H9 (cell line): ENCODE measurements around the gene ANK3. TPM values are rescaled to one million over a fixed set of nuclear protein-coding genes. Genes with fewer than 3 reads are reported as not detected.

ENCODE experiments used
- DNase-seq: peaks from one replicate; pipeline ENCODE4 v3.0.0-alpha.2; 2017
- H2AFZ ChIP-seq: one replicate; pipeline ENCODE4 v1.6.1; 2013; ENCODE audit warnings: mild to moderate bottlenecking, low read length, control low read depth, moderate library complexity
- H2AK5ac ChIP-seq: 2 replicates; pipeline ENCODE4 v1.6.1; 2013; ENCODE audit warnings: low read length, control low read depth, mixed read lengths; ENCODE audit not compliant: insufficient read length
- H2BK120ac ChIP-seq: one replicate; pipeline ENCODE4 v1.6.1; 2013; ENCODE audit warnings: low read depth, mild to moderate bottlenecking, low read length, control low read depth, inconsistent platforms; ENCODE audit not compliant: poor library complexity, severe bottlenecking
- H2BK12ac ChIP-seq: 2 replicates; pipeline ENCODE4 v1.6.1; 2013; ENCODE audit warnings: low read length, control low read depth, mixed read lengths, low read depth; ENCODE audit not compliant: insufficient read length
- H2BK15ac ChIP-seq: 2 replicates; pipeline ENCODE4 v1.6.1; 2013; ENCODE audit warnings: low read depth, low read length, control low read depth
- H2BK20ac ChIP-seq: one replicate; pipeline ENCODE4 v1.6.1; 2013; ENCODE audit warnings: low read depth, mild to moderate bottlenecking, low read length, control low read depth, inconsistent platforms; ENCODE audit not compliant: poor library complexity, severe bottlenecking
- H2BK5ac ChIP-seq: 2 replicates; pipeline ENCODE4 v1.6.1; 2013; ENCODE audit warnings: low read length, control low read depth, mixed read lengths; ENCODE audit not compliant: insufficient read length
- H3K14ac ChIP-seq: 2 replicates; pipeline ENCODE4 v1.6.1; 2013; ENCODE audit warnings: low read length, control low read depth; ENCODE audit not compliant: insufficient read depth
- H3K18ac ChIP-seq: 2 replicates; pipeline ENCODE4 v1.6.1; 2013; ENCODE audit warnings: low read depth, mild to moderate bottlenecking, mixed read lengths, low read length, control low read depth; ENCODE audit not compliant: insufficient read length
- H3K23ac ChIP-seq: 2 replicates; pipeline ENCODE4 v1.6.1; 2013; ENCODE audit warnings: low read length, control low read depth, mixed read lengths, low read depth; ENCODE audit not compliant: insufficient read length
- H3K23me2 ChIP-seq: 2 replicates; pipeline ENCODE4 v1.6.1; 2013; ENCODE audit warnings: low read depth, mild to moderate bottlenecking, mixed read lengths, low read length, control low read depth; ENCODE audit not compliant: insufficient read length, poor library complexity, severe bottlenecking
- H3K27ac ChIP-seq: 2 replicates; pipeline ENCODE4 v1.5.1; 2013; ENCODE audit warnings: low read length, control low read depth, mixed read lengths, low read depth; ENCODE audit not compliant: insufficient read length
- H3K27me3 ChIP-seq: 2 replicates; pipeline ENCODE4 v1.6.1; 2013; ENCODE audit warnings: low read length, control low read depth, inconsistent platforms; ENCODE audit not compliant: insufficient read depth
- H3K4ac ChIP-seq: 2 replicates; pipeline ENCODE4 v1.6.1; 2013; ENCODE audit warnings: low read depth, mild to moderate bottlenecking, control low read depth, inconsistent platforms, low read length, moderate library complexity
- H3K4me1 ChIP-seq: 2 replicates; pipeline ENCODE4 v1.6.1; 2013; ENCODE audit warnings: low read length, control low read depth, inconsistent platforms; ENCODE audit not compliant: insufficient read depth
- H3K4me2 ChIP-seq: 2 replicates; pipeline ENCODE4 v1.6.1; 2013; ENCODE audit warnings: low read length, control low read depth, mixed read lengths; ENCODE audit not compliant: insufficient read length, insufficient read depth
- H3K56ac ChIP-seq: 2 replicates; pipeline ENCODE4 v1.6.1; 2013; ENCODE audit warnings: low read depth, mild to moderate bottlenecking, mixed read lengths, low read length, control low read depth; ENCODE audit not compliant: insufficient read length
- H3K79me1 ChIP-seq: 2 replicates; pipeline ENCODE4 v1.6.1; 2013; ENCODE audit warnings: low read depth, mild to moderate bottlenecking, moderate library complexity, low read length, control low read depth, inconsistent platforms; ENCODE audit not compliant: insufficient read depth, poor library complexity, severe bottlenecking
- H3K79me2 ChIP-seq: 2 replicates; pipeline ENCODE4 v1.6.1; 2013; ENCODE audit warnings: low read length, control low read depth, inconsistent platforms; ENCODE audit not compliant: insufficient read depth
- H3K9ac ChIP-seq: 2 replicates; pipeline ENCODE4 v1.6.1; 2013; ENCODE audit warnings: low read length, control low read depth, mixed read lengths; ENCODE audit not compliant: insufficient read length; ENCODE audit errors: extremely low read depth
- H3K9me3 ChIP-seq: one replicate; pipeline ENCODE4 v1.6.1; 2013; ENCODE audit warnings: low read depth, low read length, inconsistent platforms; ENCODE audit not compliant: control insufficient read depth
- H3T11ph ChIP-seq: one replicate; pipeline ENCODE4 v1.6.1; 2013; ENCODE audit warnings: mild to moderate bottlenecking, low read length, control low read depth, inconsistent platforms
- H4K20me1 ChIP-seq: one replicate; pipeline ENCODE4 v1.6.1; 2013; ENCODE audit not compliant: control insufficient read depth, insufficient read length, insufficient read depth
- H4K5ac ChIP-seq: 2 replicates; pipeline ENCODE4 v1.6.1; 2013; ENCODE audit warnings: low read depth, mild to moderate bottlenecking, mixed read lengths, low read length, control low read depth; ENCODE audit not compliant: insufficient read length
- H4K8ac ChIP-seq: replicated peaks from 2 replicates; pipeline ENCODE4 v1.6.1; 2013; ENCODE audit warnings: low read length, control low read depth, mixed read lengths, low read depth; ENCODE audit not compliant: insufficient read length
- H4K91ac ChIP-seq: 2 replicates; pipeline ENCODE4 v1.6.1; 2013; ENCODE audit warnings: low read depth, mild to moderate bottlenecking, moderate library complexity, mixed read lengths, low read length, control low read depth; ENCODE audit not compliant: insufficient read length
- H3K27ac Mint-ChIP-seq, 3 experiments: 2 replicates in 2 of 3; 3 replicates in 1 of 3; pipeline ENCODE4 v1.8.0; 2020 to 2021; ENCODE audit warnings: mixed read lengths in 3 of 3, mild to moderate bottlenecking in 1 of 3, moderate library complexity in 1 of 3
- H3K27me3 Mint-ChIP-seq: 2 replicates; pipeline ENCODE4 v1.8.0; 2021; ENCODE audit warnings: low read depth, mild to moderate bottlenecking, moderate library complexity, mixed read lengths
- H3K36me3 Mint-ChIP-seq, 3 experiments: 2 replicates in 2 of 3; 3 replicates in 1 of 3; pipeline ENCODE4 v1.8.0; 2020 to 2021; ENCODE audit warnings: low read depth in 3 of 3, mixed read lengths in 3 of 3; ENCODE audit not compliant: insufficient read depth in 1 of 3
- H3K4me1 Mint-ChIP-seq, 2 experiments: 2 replicates each; pipeline ENCODE4 v1.8.0; 2020; ENCODE audit warnings: mixed read lengths in 2 of 2
- H3K4me3 Mint-ChIP-seq, 2 experiments: 2 replicates in 1 of 2; 3 replicates in 1 of 2; pipeline ENCODE4 v1.8.0; 2020 to 2021; ENCODE audit warnings: mild to moderate bottlenecking in 2 of 2, mixed read lengths in 2 of 2, moderate library complexity in 1 of 2
- H3K9me3 Mint-ChIP-seq, 2 experiments: 2 replicates in 1 of 2; 3 replicates in 1 of 2; pipeline ENCODE4 v1.8.0; 2020; ENCODE audit warnings: mild to moderate bottlenecking in 2 of 2, mixed read lengths in 2 of 2, moderate library complexity in 1 of 2
- CTCF ChIP-seq: fragments of 200-600 bp; sonication (generic); conservative IDR thresholded peaks from 3 replicates; pipeline ENCODE4 v1.8.0; 2021; ENCODE audit warnings: antibody characterized with exemption, mild to moderate bottlenecking
- WGBS: extraction: QIAGEN DNeasy Blood & Tissue Kit; methylation state at CpG from one replicate; pipeline ENCODE4 v1.1.7; 2013; ENCODE audit warnings: missing lambda C conversion rate, low lambda C conversion rate, mixed read lengths; ENCODE audit not compliant: insufficient read length; ENCODE audit errors: extremely low coverage; 5-methylcytosine and 5-hydroxymethylcytosine counted together
- total RNA-seq: library from RNA; stranded (reverse); gene quantifications from 2 replicates; pipeline ENCODE4 v1.2.1, GENCODE V29; 2021

ANK3 gene
- total RNA-seq, 1 experiment from 2014 or later, result 59.6 TPM

GRCh38 chr10:60296073-60296472 lies 93.6 kb downstream of the ANK3 start:
- no peak overlapping the region for H3K14ac ChIP-seq
- Mint-ChIP-seq H3K27ac (no peak overlapping the region), H3K4me3 (no peak overlapping the region), H3K36me3 (no peaks in the 10 kb centered on the region), H3K9me3 (no peaks in the 10 kb centered on the region), H3K27me3 (no peaks in the 10 kb centered on the region), H3K4me1 (peaks cover 19 to 25% of the 10 kb centered on the region in 2 experiments)
- no peaks in the 10 kb centered on the region for H3K27me3 ChIP-seq
- H3K4me1 ChIP-seq, result peaks cover 6% of the 10 kb centered on the region
- no peak overlapping the region for H3K23ac ChIP-seq
- H3K9ac ChIP-seq, result no peak overlapping the region
- H4K20me1 ChIP-seq, result no peaks in the 10 kb centered on the region
- H4K91ac ChIP-seq, result no peak overlapping the region
- H3K23me2 ChIP-seq, result no peaks in the 10 kb centered on the region
- H2BK120ac ChIP-seq, result no peak overlapping the region
- H2BK12ac ChIP-seq, result no peak overlapping the region
- no peak for DNase-seq
- no peak overlapping the region for H3K4ac ChIP-seq
- no CpG with 5 or more reads among the region's 1 CpG for WGBS
- no peak overlapping the region for H3K4me2 ChIP-seq
- no peak overlapping the region for H2AFZ ChIP-seq
- H3K18ac ChIP-seq, result no peak overlapping the region
- no peak overlapping the region for H3K56ac ChIP-seq
- H3K79me2 ChIP-seq, result no peaks in the 10 kb centered on the region
- no peak overlapping the region for H2BK15ac ChIP-seq
- H3K79me1 ChIP-seq, result no peaks in the 10 kb centered on the region
- TF ChIP-seq CTCF, result no peak
- H2BK20ac ChIP-seq, result no peak overlapping the region
- H3T11ph ChIP-seq, result no peak overlapping the region
- no peak overlapping the region for H4K8ac ChIP-seq
- H2BK5ac ChIP-seq, result no peak overlapping the region
- no peak overlapping the region for H4K5ac ChIP-seq
- no peak overlapping the region for H2AK5ac ChIP-seq
- H3K9me3 ChIP-seq, result no peaks in the 10 kb centered on the region
- H3K27ac ChIP-seq, result no peak overlapping the region
